HFFc6 (cell line): ENCODE results near the gene KRT7. TPM values are rescaled to one million over a fixed set of nuclear protein-coding genes. Genes with fewer than 3 reads are reported as not detected.

ENCODE experiments used
- DNase-seq: peaks from one replicate; pipeline ENCODE4 v3.0.0-alpha.2; 2018
- H3K27ac Mint-ChIP-seq: 2 replicates; pipeline ENCODE4 v1.8.0; 2020; ENCODE audit warnings: mild to moderate bottlenecking, mixed read lengths
- H3K27me3 Mint-ChIP-seq: 2 replicates; pipeline ENCODE4 v1.8.0; 2021; ENCODE audit warnings: mild to moderate bottlenecking, moderate library complexity, mixed read lengths; ENCODE audit not compliant: insufficient read depth
- H3K36me3 Mint-ChIP-seq: 2 replicates; pipeline ENCODE4 v1.8.0; 2021; ENCODE audit warnings: low read depth, mixed read lengths
- H3K4me1 Mint-ChIP-seq: 2 replicates; pipeline ENCODE4 v1.8.0; 2020; ENCODE audit warnings: low read depth, mixed read lengths
- H3K4me3 Mint-ChIP-seq: 2 replicates; pipeline ENCODE4 v1.8.0; 2020; ENCODE audit warnings: mild to moderate bottlenecking, moderate library complexity, mixed read lengths
- H3K9me3 Mint-ChIP-seq: 2 replicates; pipeline ENCODE4 v1.8.0; 2020; ENCODE audit warnings: mild to moderate bottlenecking, mixed read lengths
- total RNA-seq, 6 experiments: library from RNA; stranded (reverse); fragmentation: NEBNext Ultra II Directional; extraction: Animal tissue kit (Norgen Biotek cat#: 25700); gene quantifications; 2 replicates in 1 of 6; 3 replicates in 5 of 6; pipeline ENCODE4 v1.2.3, GENCODE V29; 2021
- TF ChIP-seq, protein P1 (sequence below): fragments of 200-600 bp; sonication (generic); IDR thresholded peaks from 2 replicates; pipeline ENCODE4 v1.5.0; 2021; ENCODE audit warnings: antibody characterized with exemption, mild to moderate bottlenecking

The KRT7 gene
- total RNA-seq, 6 experiments from 2014 or later = 62.7 to 379 (median 67.5) TPM

DNA sequence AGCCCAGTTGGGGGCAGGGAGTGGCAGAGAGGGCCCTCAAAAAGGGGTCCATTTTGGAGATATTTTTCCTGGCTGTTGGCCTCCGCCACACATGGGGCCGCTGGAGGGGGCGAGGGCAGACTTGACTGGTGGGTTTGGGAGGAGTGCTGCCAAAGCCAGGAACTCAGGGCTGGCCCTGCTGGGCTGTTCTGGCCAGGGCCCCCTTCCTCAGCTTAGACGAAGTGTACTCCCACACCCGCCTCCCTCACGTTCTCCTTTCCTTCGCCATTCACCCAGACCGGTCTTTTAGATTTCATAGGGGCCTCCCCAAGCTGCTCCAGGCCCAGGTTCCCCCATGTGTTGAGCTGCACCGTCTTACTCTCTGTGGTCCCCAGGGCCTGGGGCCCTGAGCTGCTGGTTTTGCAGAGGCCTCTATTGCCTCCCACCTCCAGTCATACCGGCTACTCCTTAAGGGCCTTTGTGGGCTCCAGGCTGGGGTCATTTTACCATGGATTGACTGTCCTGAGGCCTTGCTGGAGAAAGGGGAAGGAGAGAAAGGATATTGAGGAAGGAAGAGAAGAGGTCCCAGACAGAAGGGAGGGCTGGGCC lies 1.3 kb downstream of the KRT7 start:
- Mint-ChIP-seq H3K9me3 (no peaks in the 10 kb centered on the region), H3K27ac (peak overlapping the region; percentile 46; the same call in 1 of the 2 replicates), H3K4me3 (peak overlapping the region; percentile 67; the same call in 1 of the 2 replicates), H3K36me3 (no peaks in the 10 kb centered on the region), H3K27me3 (peaks cover 3% of the 10 kb centered on the region), H3K4me1 (peaks cover 60% of the 10 kb centered on the region)
- TF ChIP-seq, protein P1, sequence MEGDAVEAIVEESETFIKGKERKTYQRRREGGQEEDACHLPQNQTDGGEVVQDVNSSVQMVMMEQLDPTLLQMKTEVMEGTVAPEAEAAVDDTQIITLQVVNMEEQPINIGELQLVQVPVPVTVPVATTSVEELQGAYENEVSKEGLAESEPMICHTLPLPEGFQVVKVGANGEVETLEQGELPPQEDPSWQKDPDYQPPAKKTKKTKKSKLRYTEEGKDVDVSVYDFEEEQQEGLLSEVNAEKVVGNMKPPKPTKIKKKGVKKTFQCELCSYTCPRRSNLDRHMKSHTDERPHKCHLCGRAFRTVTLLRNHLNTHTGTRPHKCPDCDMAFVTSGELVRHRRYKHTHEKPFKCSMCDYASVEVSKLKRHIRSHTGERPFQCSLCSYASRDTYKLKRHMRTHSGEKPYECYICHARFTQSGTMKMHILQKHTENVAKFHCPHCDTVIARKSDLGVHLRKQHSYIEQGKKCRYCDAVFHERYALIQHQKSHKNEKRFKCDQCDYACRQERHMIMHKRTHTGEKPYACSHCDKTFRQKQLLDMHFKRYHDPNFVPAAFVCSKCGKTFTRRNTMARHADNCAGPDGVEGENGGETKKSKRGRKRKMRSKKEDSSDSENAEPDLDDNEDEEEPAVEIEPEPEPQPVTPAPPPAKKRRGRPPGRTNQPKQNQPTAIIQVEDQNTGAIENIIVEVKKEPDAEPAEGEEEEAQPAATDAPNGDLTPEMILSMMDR = no peak
- no peak for DNase-seq

- H3K27ac Mint-ChIP-seq = peak overlapping the region; percentile 11
- H3K9me3 Mint-ChIP-seq = no peaks in the 10 kb centered on the region
- no peaks in the 10 kb centered on the region for H3K36me3 Mint-ChIP-seq
- TF ChIP-seq, protein P1 = no peak
- H3K4me3 Mint-ChIP-seq = no peak overlapping the region
- H3K4me1 Mint-ChIP-seq = peaks cover 58% of the 10 kb centered on the region
- DNase-seq = no peak
- H3K27me3 Mint-ChIP-seq = peaks cover 3% of the 10 kb centered on the region
These were observed 2.1 kb downstream of the KRT7 start for GRCh38 chr12:52235001-52235764.

DNA sequence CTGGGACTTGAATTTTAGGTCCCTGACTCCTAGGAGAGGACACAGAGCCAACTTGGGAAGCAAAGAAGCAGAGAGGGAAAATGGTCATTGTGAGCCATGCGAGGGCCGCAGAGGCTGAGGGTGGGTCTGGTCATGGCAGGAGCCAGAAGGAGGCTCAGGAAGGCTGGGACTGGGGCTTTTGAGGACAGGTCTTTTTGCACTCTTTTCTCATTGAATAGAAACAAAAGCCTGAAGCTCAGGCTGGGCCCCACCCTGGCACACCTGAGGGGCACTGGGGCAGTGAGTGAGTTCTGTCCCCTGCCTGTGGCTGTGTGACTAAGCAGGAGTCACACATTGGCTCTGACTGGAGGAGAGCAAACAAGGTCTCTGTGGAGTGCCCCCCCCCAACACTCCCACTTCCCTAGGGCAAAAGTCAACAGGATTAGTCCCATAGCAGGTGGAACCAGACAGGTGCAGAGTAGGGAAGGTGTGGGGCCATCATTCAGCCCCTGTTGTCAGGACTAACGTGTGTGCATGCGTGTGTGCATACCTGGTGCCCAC lies 2.8 kb downstream of the KRT7 start:
- Mint-ChIP-seq H3K27me3 (peaks cover 2% of the 10 kb centered on the region; the same call in 1 of the 2 replicates), H3K4me1 (peaks cover 51% of the 10 kb centered on the region), H3K4me3 (no peak overlapping the region), H3K36me3 (no peaks in the 10 kb centered on the region), H3K27ac (peak overlapping the region; percentile 11; the same call in 1 of the 2 replicates), H3K9me3 (no peaks in the 10 kb centered on the region)
- TF ChIP-seq, protein P1 = no peak
- DNase-seq = no peak

- Mint-ChIP-seq H3K9me3 (no peaks in the 10 kb centered on the region), H3K27ac (no peak overlapping the region), H3K4me1 (peaks cover 45% of the 10 kb centered on the region), H3K4me3 (no peak overlapping the region), H3K27me3 (peaks cover 2% of the 10 kb centered on the region; the same call in 1 of the 2 replicates), H3K36me3 (no peaks in the 10 kb centered on the region)
- TF ChIP-seq, protein P1 = no peak
- DNase-seq = no peak
These were observed 3.5 kb downstream of the KRT7 start for GRCh38 chr12:52236386-52237050.

GRCh38 chr12:52238207-52238840 lies 5.3 kb downstream of the KRT7 start:
- Mint-ChIP-seq H3K4me1 (peaks cover 43% of the 10 kb centered on the region), H3K36me3 (no peaks in the 10 kb centered on the region), H3K27me3 (peaks cover 2% of the 10 kb centered on the region; the same call in 1 of the 2 replicates), H3K4me3 (no peak overlapping the region), H3K9me3 (no peaks in the 10 kb centered on the region), H3K27ac (no peak overlapping the region)
- DNase-seq = no peak
- TF ChIP-seq, protein P1 = no peak
